Naive B cell (primary cell): ENCODE results near the gene ATP10A. TPM values are rescaled to one million over a fixed set of nuclear protein-coding genes. Genes with fewer than 3 reads are reported as not detected.
A peak's percentile ranks its signal among the peaks of the same experiment; 100 is the strongest.

ENCODE experiments used
- ATAC-seq, 2 donors: fragments of 150-1000 bp; cut with Tn5 transposase; 2 replicates each; pipeline ENCODE4 v1.10.0; 2021; ENCODE audit warnings: low read depth in 2 of 2, mild to moderate bottlenecking in 2 of 2, moderate library complexity in 2 of 2
- DNase-seq: peaks from one replicate; pipeline ENCODE4 v3.0.0; 2022
- H3K27ac Mint-ChIP-seq, 6 donors: one replicate each; pipeline ENCODE4 v1.8.0; 2020 to 2022; ENCODE audit warnings: mild to moderate bottlenecking in 6 of 6, mixed read lengths in 6 of 6, moderate library complexity in 5 of 6, inconsistent platforms in 2 of 6
- H3K27me3 Mint-ChIP-seq, 3 donors: one replicate each; pipeline ENCODE4 v1.8.0; 2021 to 2022; ENCODE audit warnings: mixed read lengths in 3 of 3, mild to moderate bottlenecking in 1 of 3
- H3K36me3 Mint-ChIP-seq, 2 donors: one replicate each; pipeline ENCODE4 v1.8.0; 2020 to 2022; ENCODE audit warnings: mixed read lengths in 2 of 2, inconsistent platforms in 1 of 2, mild to moderate bottlenecking in 1 of 2
- H3K4me1 Mint-ChIP-seq, 3 donors: one replicate each; pipeline ENCODE4 v1.8.0; 2020 to 2022; ENCODE audit warnings: mixed read lengths in 3 of 3, inconsistent platforms in 1 of 3, mild to moderate bottlenecking in 1 of 3, moderate library complexity in 1 of 3
- H3K4me3 Mint-ChIP-seq, 8 donors: one replicate each; pipeline ENCODE4 v1.8.0; 2020 to 2022; ENCODE audit warnings: mild to moderate bottlenecking in 8 of 8, mixed read lengths in 8 of 8, moderate library complexity in 8 of 8, inconsistent platforms in 2 of 8
- H3K9me3 Mint-ChIP-seq, 7 donors: one replicate each; pipeline ENCODE4 v1.8.0; 2020 to 2022; ENCODE audit warnings: mixed read lengths in 7 of 7, mild to moderate bottlenecking in 5 of 7, inconsistent platforms in 2 of 7, moderate library complexity in 1 of 7
- polyA plus RNA-seq, 6 donors: library from polyadenylated mRNA; unstranded; fragments of 300-500 nt; fragmentation: Illumina TruSeq; gene quantifications; one replicate each; pipeline ENCODE4 v1.2.3, GENCODE V29; 2021; ENCODE audit warnings: low read depth in 6 of 6

ATP10A gene
- polyA plus RNA-seq, 6 donors from 2014 or later, result 0.14 to 0.15 TPM; not detected in 4

GRCh38 chr15:25714538-25714840, 148.6 kb downstream of the ATP10A start:
- H3K36me3 Mint-ChIP-seq, result no peaks in the 10 kb centered on the region
- no peaks in the 10 kb centered on the region for H3K9me3 Mint-ChIP-seq
- H3K4me1 Mint-ChIP-seq, result peaks cover 8 to 14% (median 9%) of the 10 kb centered on the region in 3 donors
- DNase-seq, result no peak
- no peak overlapping the region for H3K27ac Mint-ChIP-seq
- H3K27me3 Mint-ChIP-seq, result peaks cover 6 to 24% (median 12%) of the 10 kb centered on the region in 3 donors
- H3K4me3 Mint-ChIP-seq, result no peak overlapping the region
- no peak for ATAC-seq

- H3K27me3 Mint-ChIP-seq, result peaks cover 6 to 24% (median 12%) of the 10 kb centered on the region in 3 donors
- DNase-seq (no peak), ATAC-seq (no peak)
- no peaks in the 10 kb centered on the region for H3K9me3 Mint-ChIP-seq
- H3K27ac Mint-ChIP-seq, result no peak overlapping the region
- no peaks in the 10 kb centered on the region for H3K36me3 Mint-ChIP-seq
- peaks cover 8 to 14% (median 9%) of the 10 kb centered on the region in 3 donors for H3K4me1 Mint-ChIP-seq
- H3K4me3 Mint-ChIP-seq, result no peak overlapping the region
These were observed 149.2 kb downstream of the ATP10A start for GRCh38 chr15:25713736-25714537.

GRCh38 chr15:25712961-25713355, 150.2 kb downstream of the ATP10A start:
- Mint-ChIP-seq H3K9me3 (no peaks in the 10 kb centered on the region), H3K36me3 (no peaks in the 10 kb centered on the region), H3K4me3 (no peak overlapping the region), H3K4me1 (peaks cover 8 to 13% (median 8%) of the 10 kb centered on the region in 3 donors), H3K27me3 (peaks cover 0 to 14% (median 10%) of the 10 kb centered on the region in 3 donors), H3K27ac (no peak overlapping the region)
- ATAC-seq, result no peak
- DNase-seq, result no peak

- no peak for DNase-seq
- H3K27ac Mint-ChIP-seq, result no peak overlapping the region
- H3K27me3 Mint-ChIP-seq, result peaks cover 0 to 10% (median 5%) of the 10 kb centered on the region in 3 donors
- no peaks in the 10 kb centered on the region for H3K9me3 Mint-ChIP-seq
- H3K4me1 Mint-ChIP-seq, result peaks cover 2 to 7% (median 2%) of the 10 kb centered on the region in 3 donors
- H3K36me3 Mint-ChIP-seq, result no peaks in the 10 kb centered on the region
- peak overlapping the region in 1 of 8 donors; percentile 60 for H3K4me3 Mint-ChIP-seq
- ATAC-seq, result no peak
These were observed 150.8 kb downstream of the ATP10A start for GRCh38 chr15:25712192-25712960.

- Mint-ChIP-seq H3K4me1 (peaks cover 0 to 4% (median 0%) of the 10 kb centered on the region in 3 donors), H3K27ac (no peak overlapping the region), H3K36me3 (no peaks in the 10 kb centered on the region), H3K4me3 (no peak overlapping the region), H3K9me3 (no peaks in the 10 kb centered on the region), H3K27me3 (peaks cover 0 to 10% (median 4%) of the 10 kb centered on the region in 3 donors)
- no peak for ATAC-seq
- DNase-seq, result no peak
These were observed 151.4 kb downstream of the ATP10A start for GRCh38 chr15:25711691-25712090.

- Mint-ChIP-seq H3K9me3 (no peaks in the 10 kb centered on the region), H3K27ac (no peak overlapping the region), H3K27me3 (peaks cover 0 to 10% (median 4%) of the 10 kb centered on the region in 3 donors), H3K36me3 (no peaks in the 10 kb centered on the region), H3K4me3 (no peak overlapping the region), H3K4me1 (no peaks in the 10 kb centered on the region)
- ATAC-seq (no peak), DNase-seq (no peak)
These were observed 152.0 kb downstream of the ATP10A start for GRCh38 chr15:25711164-25711563.

- ATAC-seq, result no peak
- Mint-ChIP-seq H3K4me1 (no peaks in the 10 kb centered on the region), H3K4me3 (no peak overlapping the region), H3K9me3 (no peaks in the 10 kb centered on the region), H3K36me3 (no peaks in the 10 kb centered on the region), H3K27me3 (peaks cover 0 to 10% (median 0%) of the 10 kb centered on the region in 3 donors), H3K27ac (no peak overlapping the region)
- DNase-seq, result no peak
These were observed 152.9 kb downstream of the ATP10A start for GRCh38 chr15:25710184-25710583.

DNA sequence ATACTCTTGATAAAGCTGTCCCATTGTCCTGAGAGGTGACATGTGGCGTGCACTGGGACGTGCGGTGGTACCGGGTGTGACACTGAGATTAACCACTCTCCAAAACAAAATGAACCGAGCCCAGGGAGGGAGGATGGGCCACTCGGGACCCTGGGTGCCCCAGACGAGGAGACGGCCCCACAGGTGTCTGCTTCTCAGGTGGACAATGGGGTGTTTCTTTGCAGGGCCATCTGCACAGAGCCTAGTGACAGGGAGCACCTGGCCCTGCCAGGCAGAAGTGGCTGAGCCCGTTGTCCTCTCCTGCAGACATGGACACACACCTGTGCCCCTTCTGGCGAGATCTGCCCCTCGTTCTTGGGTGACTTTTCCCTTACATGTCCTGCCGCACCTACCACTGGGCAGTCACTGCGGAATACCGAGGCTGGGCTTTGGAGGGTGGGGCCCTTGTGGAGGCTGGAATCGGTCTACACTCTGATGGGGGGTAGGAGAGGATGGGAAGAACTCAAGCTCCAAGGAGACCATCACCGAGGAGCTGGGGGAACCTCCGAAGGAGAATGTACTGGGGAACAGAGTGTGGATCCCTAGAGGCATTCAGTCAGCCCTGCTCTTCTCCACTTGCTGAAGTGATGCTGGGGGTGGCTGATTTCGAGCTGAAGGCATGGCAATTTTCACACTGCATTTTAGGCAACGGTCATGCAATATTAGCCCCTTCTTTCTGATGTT, 153.5 kb downstream of the ATP10A start:
- H3K27ac Mint-ChIP-seq, result no peak overlapping the region
- DNase-seq, result no peak
- H3K4me3 Mint-ChIP-seq, result peak overlapping the region in 1 of 8 donors; percentile 22
- no peaks in the 10 kb centered on the region for H3K4me1 Mint-ChIP-seq
- ATAC-seq, result no peak
- H3K9me3 Mint-ChIP-seq, result no peaks in the 10 kb centered on the region
- no peaks in the 10 kb centered on the region for H3K36me3 Mint-ChIP-seq
- peaks cover 0 to 10% (median 0%) of the 10 kb centered on the region in 3 donors for H3K27me3 Mint-ChIP-seq

DNA sequence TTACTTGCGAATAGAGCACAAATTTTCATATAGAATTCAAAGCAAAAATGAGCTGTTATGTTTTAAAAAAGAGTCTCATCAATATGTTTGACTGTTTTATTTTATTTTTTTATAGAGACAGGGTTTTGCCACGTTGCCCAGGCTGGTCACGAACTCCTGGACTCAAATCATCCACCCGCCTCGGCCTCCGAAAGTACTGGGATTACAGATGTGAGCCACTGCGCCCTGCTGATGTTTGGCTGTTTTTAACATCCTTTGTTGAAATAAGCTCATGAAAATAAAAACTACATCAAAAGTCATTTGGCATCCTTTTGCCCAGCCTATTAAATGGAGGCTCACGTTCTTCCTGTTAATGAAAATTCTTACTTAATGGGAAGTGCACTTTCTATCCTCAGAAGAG, 154.7 kb downstream of the ATP10A start:
- Mint-ChIP-seq H3K4me1 (no peaks in the 10 kb centered on the region), H3K4me3 (no peak overlapping the region), H3K27me3 (peaks cover 0 to 10% (median 0%) of the 10 kb centered on the region in 3 donors), H3K27ac (peak overlapping the region in 1 of 6 donors; percentile 63), H3K36me3 (no peaks in the 10 kb centered on the region), H3K9me3 (no peaks in the 10 kb centered on the region)
- DNase-seq, result no peak
- no peak for ATAC-seq

DNA sequence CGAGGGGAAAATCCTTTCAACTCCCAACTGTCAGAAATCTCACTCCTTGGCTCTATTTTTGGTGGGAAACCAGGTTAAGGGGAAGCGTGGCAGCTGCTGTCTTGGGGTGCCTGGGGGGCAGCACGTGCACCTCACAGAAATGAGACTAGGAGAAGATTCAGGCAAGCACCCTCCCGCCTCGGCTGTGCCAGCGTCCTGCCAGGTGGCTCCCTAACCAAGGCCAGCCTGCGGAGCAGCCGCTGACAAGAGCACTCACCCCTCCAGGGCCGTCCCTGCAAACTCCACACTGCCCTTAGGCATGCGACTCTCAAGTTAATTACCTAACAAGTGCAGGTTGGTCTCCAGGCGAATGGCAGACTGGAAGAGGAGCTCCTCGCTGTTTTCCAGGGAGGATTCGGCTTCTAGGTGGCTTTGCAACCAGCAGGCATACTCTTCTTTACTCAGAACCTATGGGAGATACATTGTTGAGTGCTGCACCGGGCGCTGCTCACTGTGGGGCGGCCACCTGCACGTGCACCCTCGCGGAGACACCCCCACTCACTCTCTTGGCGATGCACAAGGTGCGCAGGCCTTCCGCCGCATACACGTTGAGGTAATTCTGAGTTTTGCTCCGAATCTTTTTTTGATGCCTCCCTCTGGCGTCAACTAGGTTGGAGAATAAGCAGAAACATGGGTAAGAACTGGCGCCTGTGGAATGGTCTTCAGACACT, 155.3 kb downstream of the ATP10A start:
- peaks cover 0 to 10% (median 0%) of the 10 kb centered on the region in 3 donors for H3K27me3 Mint-ChIP-seq
- H3K36me3 Mint-ChIP-seq, result no peaks in the 10 kb centered on the region
- no peak overlapping the region for H3K4me3 Mint-ChIP-seq
- H3K4me1 Mint-ChIP-seq, result no peaks in the 10 kb centered on the region
- H3K27ac Mint-ChIP-seq, result peak overlapping the region in 2 of 6 donors; percentile 19 to 63
- DNase-seq, result no peak
- ATAC-seq, result no peak
- no peaks in the 10 kb centered on the region for H3K9me3 Mint-ChIP-seq

DNA sequence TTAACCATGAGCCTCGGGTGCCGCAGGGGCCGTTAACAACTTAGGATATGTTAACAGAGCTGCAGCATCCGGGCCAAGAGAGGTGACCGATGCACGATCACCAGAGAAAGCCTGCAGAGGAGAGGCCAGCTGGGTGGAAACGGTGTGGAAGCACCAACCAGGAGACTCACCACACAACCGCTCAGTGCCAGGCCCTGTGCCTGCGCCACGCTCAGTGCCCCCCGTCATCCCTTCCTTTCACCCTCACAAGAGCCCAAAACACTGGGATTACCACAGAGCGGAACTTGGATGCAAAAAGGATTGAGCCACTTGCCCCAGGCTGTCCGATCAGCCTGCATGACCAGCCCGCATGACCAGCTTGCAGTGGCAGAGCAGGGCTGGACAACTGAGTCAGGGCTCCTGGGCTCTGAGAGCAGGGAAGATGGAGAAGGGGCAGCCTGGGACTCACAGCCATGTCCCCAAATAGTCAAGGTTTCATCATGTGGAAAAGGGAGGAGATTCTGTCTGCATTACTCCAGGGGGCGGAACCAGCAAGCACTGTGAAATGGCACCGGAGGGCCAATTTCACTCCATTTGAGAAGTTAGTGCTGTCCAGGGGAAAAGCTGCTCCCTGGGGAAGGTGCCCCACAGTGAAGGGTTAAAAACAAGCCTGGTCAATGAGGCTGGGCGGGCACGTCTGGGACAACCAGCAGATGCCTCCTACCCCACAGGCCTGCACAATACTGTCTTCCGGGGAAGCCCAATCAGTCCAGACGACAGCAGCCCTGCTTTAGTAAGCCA, 156.8 kb downstream of the ATP10A start:
- Mint-ChIP-seq H3K9me3 (no peaks in the 10 kb centered on the region), H3K27me3 (peaks cover 0 to under 1% (median 0%) of the 10 kb centered on the region in 3 donors), H3K4me1 (no peaks in the 10 kb centered on the region), H3K27ac (no peak overlapping the region), H3K36me3 (no peaks in the 10 kb centered on the region), H3K4me3 (no peak overlapping the region)
- no peak for ATAC-seq
- no peak for DNase-seq

DNA sequence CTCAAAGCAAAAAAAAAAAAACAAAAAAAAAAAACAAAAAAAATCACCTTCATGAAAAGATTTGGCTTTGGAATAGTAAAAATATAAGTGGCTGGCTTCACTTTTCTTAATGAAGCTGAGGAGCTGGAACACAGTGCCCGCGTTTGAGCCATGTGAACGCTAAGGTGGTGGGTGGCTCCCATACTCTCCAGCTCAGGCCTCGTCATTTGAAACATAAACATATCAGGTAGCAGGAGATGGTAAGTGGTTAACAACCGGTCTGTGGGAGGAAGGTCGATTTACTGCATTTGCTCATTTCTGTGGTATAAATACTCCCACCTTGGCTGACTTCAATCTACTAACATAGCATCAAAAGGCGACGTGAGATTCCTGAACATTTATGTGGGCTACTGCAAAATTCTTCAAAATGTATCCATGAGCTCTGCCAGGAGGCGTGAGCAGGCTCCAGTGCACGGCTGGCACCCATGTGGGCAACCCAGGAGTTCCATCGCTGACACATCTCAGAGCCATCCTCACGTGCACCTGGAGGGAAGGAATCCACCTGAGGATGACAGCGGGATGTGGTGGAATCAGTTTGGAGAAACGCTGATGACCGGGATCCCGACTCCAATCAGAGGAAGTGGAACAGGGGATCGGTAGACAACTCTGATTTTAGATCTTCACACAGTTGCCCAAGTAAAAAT, 157.6 kb downstream of the ATP10A start:
- Mint-ChIP-seq H3K4me3 (no peak overlapping the region), H3K4me1 (no peaks in the 10 kb centered on the region), H3K9me3 (no peaks in the 10 kb centered on the region), H3K27me3 (no peaks in the 10 kb centered on the region), H3K36me3 (no peaks in the 10 kb centered on the region), H3K27ac (no peak overlapping the region)
- DNase-seq (no peak), ATAC-seq (no peak)
